ENCODE measurements around the gene FOSB. TPM values are rescaled to one million over a fixed set of nuclear protein-coding genes. Genes with fewer than 3 reads are reported as not detected.
A peak's percentile ranks its signal among the peaks of the same experiment; 100 is the strongest.

The FOSB gene
- total and polyA plus RNA-seq, 2 experiments from 2014 or later: 8.3 to 11.9 TPM

GRCh38 chr19:45437328-45437727 is 30.5 kb upstream of the FOSB start:
- Histone ChIP-seq H3K9me2 (ENCODE audit: insufficient read depth) (no peaks in the 10 kb centered on the region), H2AFZ (no peak overlapping the region), H3K27ac (no peak overlapping the region), H3K36me3 (ENCODE audit: low read depth) (no peaks in the 10 kb centered on the region), H3K4me3 (no peak overlapping the region), H3K9ac (no peak overlapping the region), H3K9me3 (ENCODE audit: low read depth) (no peaks in the 10 kb centered on the region), H3F3A (ENCODE audit: insufficient read depth) (peaks cover 19% of the 10 kb centered on the region), H4K20me1 (ENCODE audit: insufficient read depth) (no peaks in the 10 kb centered on the region), H3K4me2 (ENCODE audit: unreplicated experiment) (no peak overlapping the region), H3K79me2 (ENCODE audit: insufficient read depth) (no peaks in the 10 kb centered on the region), H3K27me3 (replicated peaks; ENCODE audit: insufficient read depth) (no peaks in the 10 kb centered on the region), H3K4me1 (ENCODE audit: insufficient read depth) (peaks cover 3% of the 10 kb centered on the region; the same call in 1 of the 2 replicates)
- no peak for DNase-seq
- WGBS, 2 experiments (ENCODE audit: low coverage in 1 of 2, low lambda C conversion rate in 2 of 2, missing lambda C conversion rate in 2 of 2): 80 to 86% methylated on average over 3 of the region's 3 CpGs
- no peak for TF ChIP-seq EZH2phosphoT487 (IDR thresholded peaks at IDR 0.05; ENCODE audit: insufficient read depth, low read depth)
- no peak for TF ChIP-seq EZH2 (IDR thresholded peaks at IDR 0.05; ENCODE audit: insufficient read depth, poor library complexity, severe bottlenecking)
- in situ Hi-C loops (cut with MboI): no loop called here

DNA sequence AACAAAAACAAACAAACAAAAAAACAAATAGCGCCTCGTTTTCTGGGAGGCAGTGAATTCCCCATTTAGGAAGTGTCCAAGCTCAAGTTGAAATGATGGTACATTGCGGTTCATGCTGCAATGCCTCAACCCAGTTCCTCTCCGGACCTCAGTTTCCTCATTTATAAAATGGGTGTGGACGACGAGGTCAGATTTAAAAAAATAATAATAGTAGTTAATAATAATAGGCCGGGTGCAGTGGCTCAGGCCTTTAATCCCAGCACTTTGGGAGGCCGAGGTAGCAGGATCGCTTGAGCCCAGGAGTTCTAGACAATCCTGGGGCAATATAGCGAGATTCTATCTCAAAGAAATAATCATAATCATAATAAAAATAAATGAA is 28.6 kb upstream of the FOSB start:
- no peaks in the 10 kb centered on the region for H3K36me3 ChIP-seq (ENCODE audit: low read depth)
- H2AFZ ChIP-seq: peak overlapping the region; percentile 74; the same call in 1 of the 2 replicates
- TF ChIP-seq EZH2 (IDR thresholded peaks at IDR 0.05; ENCODE audit: insufficient read depth, poor library complexity, severe bottlenecking) (no peak), EZH2phosphoT487 (IDR thresholded peaks at IDR 0.05; ENCODE audit: insufficient read depth, low read depth) (no peak)
- peak overlapping the region; percentile 76 for H3K27ac ChIP-seq
- in situ Hi-C loops (cut with MboI): no loop called here
- peak overlapping the region; percentile 87 for H3K9ac ChIP-seq
- H3K9me2 ChIP-seq (ENCODE audit: insufficient read depth): no peaks in the 10 kb centered on the region
- DNase-seq: no peak
- peaks cover 11% of the 10 kb centered on the region for H3K4me1 ChIP-seq (ENCODE audit: insufficient read depth)
- no peaks in the 10 kb centered on the region for H3K27me3 ChIP-seq (replicated peaks; ENCODE audit: insufficient read depth)
- H3K4me2 ChIP-seq (ENCODE audit: unreplicated experiment): peak overlapping the region; percentile 70
- no peaks in the 10 kb centered on the region for H4K20me1 ChIP-seq (ENCODE audit: insufficient read depth)
- WGBS, 2 experiments (ENCODE audit: low coverage in 1 of 2, low lambda C conversion rate in 2 of 2, missing lambda C conversion rate in 2 of 2): 24 to 30% methylated on average over 10 of the region's 10 CpGs
- no peaks in the 10 kb centered on the region for H3K79me2 ChIP-seq (ENCODE audit: insufficient read depth)
- H3K4me3 ChIP-seq: peak overlapping the region; percentile 81
- no peaks in the 10 kb centered on the region for H3K9me3 ChIP-seq (ENCODE audit: low read depth)
- H3F3A ChIP-seq (ENCODE audit: insufficient read depth): peaks cover 28% of the 10 kb centered on the region

DNA sequence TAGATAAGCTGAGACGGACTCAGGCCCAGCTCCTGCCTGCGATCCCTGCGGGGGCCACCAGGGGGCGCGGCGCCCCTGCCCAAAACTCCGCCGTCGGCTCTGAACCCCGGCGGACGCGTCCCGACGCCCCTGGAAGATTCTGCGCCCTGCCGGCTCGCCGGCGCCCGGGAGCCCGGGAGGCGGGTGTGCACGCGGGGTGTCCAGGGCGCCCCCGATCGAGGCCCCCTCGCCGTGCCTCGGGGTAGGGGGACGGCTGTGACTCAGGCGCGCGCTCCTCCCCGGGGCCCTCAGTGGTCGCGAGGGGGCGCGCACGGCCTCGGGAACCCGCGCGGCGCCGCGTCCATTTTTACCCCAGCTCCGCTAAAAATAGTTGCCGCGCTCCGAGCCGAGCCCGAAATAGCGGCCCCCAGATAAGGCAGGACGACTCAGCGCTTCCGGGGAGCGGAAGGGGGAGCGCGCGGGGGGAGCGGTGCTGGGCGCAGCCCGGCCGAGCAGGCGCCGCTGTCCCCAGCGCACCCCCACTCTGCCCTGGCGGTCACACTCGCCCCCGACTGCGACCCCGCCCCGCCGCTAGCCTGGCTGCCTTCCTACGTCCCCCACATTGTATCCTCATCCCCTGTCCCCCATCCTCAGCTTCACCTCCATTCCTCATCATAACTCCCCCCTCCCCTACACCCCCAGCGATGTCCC is 28.1 kb upstream of the FOSB start:
- Histone ChIP-seq H3K79me2 (ENCODE audit: insufficient read depth) (no peaks in the 10 kb centered on the region), H3K9me2 (ENCODE audit: insufficient read depth) (no peaks in the 10 kb centered on the region), H3K9me3 (ENCODE audit: low read depth) (no peaks in the 10 kb centered on the region), H3F3A (ENCODE audit: insufficient read depth) (peaks cover 28% of the 10 kb centered on the region), H3K4me1 (ENCODE audit: insufficient read depth) (peaks cover 11% of the 10 kb centered on the region), H2AFZ (peak overlapping the region; percentile 74), H3K4me2 (ENCODE audit: unreplicated experiment) (peak overlapping the region; percentile 70), H4K20me1 (ENCODE audit: insufficient read depth) (no peaks in the 10 kb centered on the region), H3K27me3 (replicated peaks; ENCODE audit: insufficient read depth) (no peaks in the 10 kb centered on the region), H3K27ac (peak overlapping the region; percentile 76), H3K36me3 (ENCODE audit: low read depth) (no peaks in the 10 kb centered on the region), H3K9ac (peak overlapping the region; percentile 87), H3K4me3 (peak overlapping the region; percentile 81)
- 1% methylated on average over 26 to 38 of the region's 78 CpGs for WGBS, 2 experiments (ENCODE audit: low coverage in 1 of 2, low lambda C conversion rate in 2 of 2, missing lambda C conversion rate in 2 of 2)
- peak; percentile 92 for DNase-seq
- in situ Hi-C loops (cut with MboI): loop anchor here (5.0 kb wide), 1 partner anchor 38 kb away; no protein-coding TSS in a partner anchor
- TF ChIP-seq EZH2 (IDR thresholded peaks at IDR 0.05; ENCODE audit: insufficient read depth, poor library complexity, severe bottlenecking): no peak
- TF ChIP-seq EZH2phosphoT487 (IDR thresholded peaks at IDR 0.05; ENCODE audit: insufficient read depth, low read depth): no peak

DNA sequence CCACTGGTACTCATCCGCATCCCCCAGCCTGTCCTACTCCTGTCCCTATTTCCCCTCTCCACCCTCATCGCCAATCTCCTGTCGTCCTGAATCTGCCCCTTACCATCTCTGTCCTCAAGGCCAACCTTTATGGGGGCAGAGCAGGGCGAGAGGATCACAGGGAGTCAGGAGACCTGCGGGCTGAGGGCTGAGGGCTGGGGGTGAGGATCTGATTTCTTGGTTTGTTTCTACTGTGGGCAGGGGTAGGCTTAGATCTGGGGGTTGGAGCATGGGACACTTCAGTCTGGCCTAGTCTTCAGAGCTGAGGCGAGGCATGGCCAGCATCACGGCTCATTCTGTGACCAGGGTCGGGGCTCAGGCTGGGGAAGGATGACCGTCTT is 27.5 kb upstream of the FOSB start:
- no peaks in the 10 kb centered on the region for H3K9me2 ChIP-seq (ENCODE audit: insufficient read depth)
- H3K27me3 ChIP-seq (replicated peaks; ENCODE audit: insufficient read depth): no peaks in the 10 kb centered on the region
- peak overlapping the region; percentile 81 for H3K4me3 ChIP-seq
- H3K9ac ChIP-seq: peak overlapping the region; percentile 87
- H3K27ac ChIP-seq: peak overlapping the region; percentile 76
- H2AFZ ChIP-seq: peak overlapping the region; percentile 74
- H3K79me2 ChIP-seq (ENCODE audit: insufficient read depth): no peaks in the 10 kb centered on the region
- WGBS, 2 experiments (ENCODE audit: low coverage in 1 of 2, low lambda C conversion rate in 2 of 2, missing lambda C conversion rate in 2 of 2): 72 to 76% methylated on average over 9 of the region's 9 CpGs
- TF ChIP-seq EZH2 (IDR thresholded peaks at IDR 0.05; ENCODE audit: insufficient read depth, poor library complexity, severe bottlenecking) (no peak), EZH2phosphoT487 (IDR thresholded peaks at IDR 0.05; ENCODE audit: insufficient read depth, low read depth) (no peak)
- H3K9me3 ChIP-seq (ENCODE audit: low read depth): no peaks in the 10 kb centered on the region
- peaks cover 33% of the 10 kb centered on the region for H3F3A ChIP-seq (ENCODE audit: insufficient read depth)
- H4K20me1 ChIP-seq (ENCODE audit: insufficient read depth): no peaks in the 10 kb centered on the region
- H3K36me3 ChIP-seq (ENCODE audit: low read depth): no peaks in the 10 kb centered on the region
- peak overlapping the region; percentile 70 for H3K4me2 ChIP-seq (ENCODE audit: unreplicated experiment)
- H3K4me1 ChIP-seq (ENCODE audit: insufficient read depth): peaks cover 11% of the 10 kb centered on the region
- in situ Hi-C loops (cut with MboI): loop anchor here (5.0 kb wide), 1 partner anchor 37 kb away; no protein-coding TSS in a partner anchor
- no peak for DNase-seq
